Keratinocyte (primary cell): ENCODE results near the gene ZNF148. TPM values are rescaled to one million over a fixed set of nuclear protein-coding genes. Genes with fewer than 3 reads are reported as not detected.
"Not testable (repeated sequence)": the region's sequence is repeated elsewhere in the genome, so short reads cannot be mapped to it uniquely, and the experiment has no call there.

Source experiments
- DNase-seq: peaks from one replicate; pipeline ENCODE4 v3.0.0-alpha.2; 2011; ENCODE audit warnings: low read depth, missing footprints, low spot score
- FAIRE-seq: peaks from 2 replicates; lab custom pipeline; 2011; peaks lifted over from hg19 to GRCh38; lab: Jason Lieb, UNC
- H2AFZ ChIP-seq: 2 replicates; pipeline ENCODE4 v1.6.0; 2012; ENCODE audit warnings: low read length, control low read depth, inconsistent platforms; ENCODE audit not compliant: control insufficient read depth
- H3K27ac ChIP-seq: 2 replicates; pipeline ENCODE4 v1.5.1; 2011; ENCODE audit warnings: low read length; ENCODE audit not compliant: control insufficient read depth, insufficient read depth
- H3K27me3 ChIP-seq: 3 replicates; pipeline ENCODE4 v1.6.0; 2011; ENCODE audit warnings: low read length; ENCODE audit not compliant: control insufficient read depth, insufficient read depth; ENCODE audit errors: extremely low read depth
- H3K36me3 ChIP-seq, 2 experiments: 2 replicates in 1 of 2; 3 replicates in 1 of 2; pipeline ENCODE4 v1.5.1; 2011; ENCODE audit warnings: low read length in 2 of 2, mild to moderate bottlenecking in 1 of 2; ENCODE audit not compliant: control insufficient read depth in 2 of 2, insufficient read depth in 2 of 2; ENCODE audit errors: extremely low read depth in 1 of 2
- H3K4me1 ChIP-seq: 3 replicates; pipeline ENCODE4 v1.5.1; 2011; ENCODE audit warnings: low read length; ENCODE audit not compliant: control insufficient read depth, insufficient read depth; ENCODE audit errors: extremely low read depth
- H3K4me2 ChIP-seq: 3 replicates; pipeline ENCODE4 v1.6.0; 2011; ENCODE audit warnings: low read depth, low read length; ENCODE audit not compliant: control insufficient read depth, insufficient read depth; ENCODE audit errors: extremely low read depth
- H3K4me3 ChIP-seq, 3 experiments: fragments of 200-600 bp in 1 of 3; sonication (generic) in 1 of 3; 2 replicates in 2 of 3; 3 replicates in 1 of 3; pipeline ENCODE4 v1.5.1; 2011 to 2016; ENCODE audit warnings: low read length in 3 of 3, mild to moderate bottlenecking in 3 of 3, control low read depth in 2 of 3, inconsistent platforms in 1 of 3, low read depth in 1 of 3, mixed read lengths in 1 of 3, mixed run types in 1 of 3, moderate library complexity in 1 of 3; ENCODE audit not compliant: control insufficient read depth in 2 of 3, insufficient read depth in 2 of 3; ENCODE audit errors: extremely low read depth in 1 of 3
- H3K79me2 ChIP-seq: 2 replicates; pipeline ENCODE4 v1.6.0; 2012; ENCODE audit warnings: low read length; ENCODE audit not compliant: control insufficient read depth, insufficient read depth
- H3K9ac ChIP-seq: 3 replicates; pipeline ENCODE4 v1.6.0; 2011; ENCODE audit warnings: low read length; ENCODE audit not compliant: control insufficient read depth, insufficient read depth; ENCODE audit errors: extremely low read depth
- H3K9me1 ChIP-seq: 3 replicates; pipeline ENCODE4 v1.6.0; 2011; ENCODE audit warnings: low read length; ENCODE audit not compliant: control insufficient read depth, insufficient read depth; ENCODE audit errors: extremely low read depth
- H3K9me3 ChIP-seq: 2 replicates; pipeline ENCODE4 v1.5.1; 2012; ENCODE audit warnings: low read depth, low read length; ENCODE audit not compliant: control insufficient read depth
- H4K20me1 ChIP-seq: 3 replicates; pipeline ENCODE4 v1.6.0; 2011; ENCODE audit warnings: low read length; ENCODE audit not compliant: control insufficient read depth, insufficient read depth; ENCODE audit errors: extremely low read depth
- EZH2 ChIP-seq: IDR thresholded peaks from one replicate; pipeline ENCODE4 v1.6.1; 2012; ENCODE audit warnings: inconsistent platforms, mild to moderate bottlenecking, low read length, moderate library complexity
- dilution Hi-C: fragments of 300-500 bp; cut with MboI; formaldehyde crosslinking; loops from one replicate; pipeline ENCODE4 v1.7.0; 2020; ENCODE audit warnings: low sequenced_read_pairs; ENCODE audit not compliant: extremely low pct_ligation_motif_present
- polyA plus RNA-seq, 5 experiments: library from polyadenylated mRNA; depleted of rRNA in 3 of 5; stranded (reverse) in 3 of 5; stranded (forward) in 1 of 5; unstranded in 1 of 5; fragments of >200 nt; gene quantifications; 1 replicate in 1 of 5; 2 replicates in 3 of 5; 3 replicates in 1 of 5; pipeline versions ENCODE4 v1.2.1 to v1.2.3, GENCODE V29; 2011 to 2012; ENCODE audit warnings: missing spikeins in 2 of 5, low read depth in 1 of 5, low replicate concordance in 1 of 5
- TF ChIP-seq, protein P1 (sequence below), 3 experiments: IDR thresholded peaks in 1 of 3; conservative IDR thresholded peaks in 1 of 3; optimal IDR thresholded peaks in 1 of 3; 2 replicates in 2 of 3; 3 replicates in 1 of 3; pipeline versions ENCODE3 to v1.5.1; 2011; ENCODE audit warnings: low read length in 3 of 3, mild to moderate bottlenecking in 3 of 3, moderate library complexity in 2 of 3, control low read depth in 1 of 3, inconsistent platforms in 1 of 3; ENCODE audit not compliant: insufficient read depth in 2 of 3; ENCODE audit errors: extremely low read depth in 1 of 3

The ZNF148 gene
- polyA plus RNA-seq, 1 donor (not counting 4 experiments of a cell fraction or from before 2014, with no cell fraction given), result 21.4 TPM

DNA sequence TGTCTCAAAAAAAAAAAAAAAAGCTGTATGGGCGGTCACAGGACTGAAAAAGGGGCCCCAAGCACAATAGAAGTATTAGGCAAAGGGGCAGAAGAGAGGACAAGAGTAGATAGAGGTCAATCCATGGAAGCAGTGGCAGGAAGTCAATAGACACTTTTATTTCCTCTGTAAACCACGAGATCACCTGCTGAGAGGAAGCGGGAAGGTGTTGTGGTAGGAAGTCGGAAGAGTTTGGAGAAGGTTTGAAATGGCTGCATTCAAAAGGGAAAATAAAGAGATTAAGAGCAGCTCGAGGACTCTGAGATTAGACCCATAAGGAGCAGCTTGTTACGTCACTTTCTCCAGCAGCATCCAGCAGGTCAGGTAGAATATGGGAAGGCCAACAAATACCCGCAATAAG is 14.2 kb upstream of the ZNF148 start:
- no peak overlapping the region for H3K4me2 ChIP-seq
- dilution Hi-C loops, result no loop called here
- TF ChIP-seq, protein P1, sequence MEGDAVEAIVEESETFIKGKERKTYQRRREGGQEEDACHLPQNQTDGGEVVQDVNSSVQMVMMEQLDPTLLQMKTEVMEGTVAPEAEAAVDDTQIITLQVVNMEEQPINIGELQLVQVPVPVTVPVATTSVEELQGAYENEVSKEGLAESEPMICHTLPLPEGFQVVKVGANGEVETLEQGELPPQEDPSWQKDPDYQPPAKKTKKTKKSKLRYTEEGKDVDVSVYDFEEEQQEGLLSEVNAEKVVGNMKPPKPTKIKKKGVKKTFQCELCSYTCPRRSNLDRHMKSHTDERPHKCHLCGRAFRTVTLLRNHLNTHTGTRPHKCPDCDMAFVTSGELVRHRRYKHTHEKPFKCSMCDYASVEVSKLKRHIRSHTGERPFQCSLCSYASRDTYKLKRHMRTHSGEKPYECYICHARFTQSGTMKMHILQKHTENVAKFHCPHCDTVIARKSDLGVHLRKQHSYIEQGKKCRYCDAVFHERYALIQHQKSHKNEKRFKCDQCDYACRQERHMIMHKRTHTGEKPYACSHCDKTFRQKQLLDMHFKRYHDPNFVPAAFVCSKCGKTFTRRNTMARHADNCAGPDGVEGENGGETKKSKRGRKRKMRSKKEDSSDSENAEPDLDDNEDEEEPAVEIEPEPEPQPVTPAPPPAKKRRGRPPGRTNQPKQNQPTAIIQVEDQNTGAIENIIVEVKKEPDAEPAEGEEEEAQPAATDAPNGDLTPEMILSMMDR (optimal IDR thresholded peaks at IDR 0.05 in 1 of 3, IDR thresholded peaks at IDR 0.05 in 1 of 3, conservative IDR thresholded peaks at IDR 0.05 in 1 of 3; ENCODE audit: extremely low read depth in 1 of 3, insufficient read depth in 2 of 3, low read length in 3 of 3), result no peak
- TF ChIP-seq EZH2, result no peak

DNA sequence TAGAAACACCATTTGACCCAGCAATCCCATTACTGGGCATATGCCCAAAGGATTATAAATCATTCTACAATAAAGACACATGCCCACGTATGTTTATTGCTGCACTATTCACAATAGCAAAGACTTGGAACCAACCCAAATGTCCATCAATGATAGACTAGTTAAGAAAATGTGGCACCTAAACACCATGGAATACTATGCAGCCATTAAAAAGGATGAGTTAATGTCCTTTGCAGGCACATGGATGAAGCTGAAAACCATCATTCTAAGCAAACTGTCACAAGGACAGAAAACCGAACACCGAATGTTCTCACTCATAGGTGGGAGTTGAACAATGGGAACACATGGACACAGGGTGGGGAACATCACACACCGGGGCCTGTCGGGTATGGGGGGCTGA is 13.2 kb upstream of the ZNF148 start:
- H3K4me2 ChIP-seq, H3K79me2 ChIP-seq, H3K27ac ChIP-seq, H2AFZ ChIP-seq, FAIRE-seq, H3K4me3 ChIP-seq, DNase-seq, H3K36me3 ChIP-seq, H3K9me1 ChIP-seq, H4K20me1 ChIP-seq, H3K4me1 ChIP-seq, H3K9ac ChIP-seq, H3K9me3 ChIP-seq, dilution Hi-C loops, H3K27me3 ChIP-seq: not testable (repeated sequence)

More for the DNA sequence above, 14.2 kb upstream of the ZNF148 start:
- no peaks in the 10 kb centered on the region for H3K79me2 ChIP-seq
- no peaks in the 10 kb centered on the region for H3K36me3 ChIP-seq
- FAIRE-seq (no peak), DNase-seq (no peak)
- H3K27me3 ChIP-seq, result no peaks in the 10 kb centered on the region
- no peak overlapping the region for H3K27ac ChIP-seq
- no peak overlapping the region for H3K9ac ChIP-seq
- no peaks in the 10 kb centered on the region for H3K4me1 ChIP-seq
- H3K4me3 ChIP-seq, result no peak overlapping the region
- no peaks in the 10 kb centered on the region for H4K20me1 ChIP-seq
- no peaks in the 10 kb centered on the region for H3K9me3 ChIP-seq
- H2AFZ ChIP-seq, result no peak overlapping the region
- no peaks in the 10 kb centered on the region for H3K9me1 ChIP-seq

DNA sequence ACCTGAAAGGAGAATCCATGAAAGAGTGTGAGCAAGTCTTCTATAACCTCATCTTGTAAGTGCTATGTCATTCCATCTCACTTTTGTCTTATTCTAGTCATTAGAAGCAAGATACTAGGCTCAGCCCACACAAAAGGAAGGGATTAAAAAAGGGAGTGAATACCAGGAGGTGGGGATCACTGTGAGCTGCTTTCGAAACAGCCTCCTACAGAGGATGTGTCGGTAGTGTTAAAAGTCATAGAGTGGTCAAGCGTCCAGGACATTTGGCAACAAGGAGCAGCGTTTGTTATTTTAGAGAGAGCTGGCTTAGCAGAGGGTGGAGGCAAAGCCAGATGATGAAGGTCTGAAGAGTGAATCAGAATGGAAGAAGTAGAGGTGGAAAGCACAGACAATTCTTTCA is 11.7 kb upstream of the ZNF148 start:
- Histone ChIP-seq H3K4me2 (no peak overlapping the region), H3K27me3 (no peaks in the 10 kb centered on the region), H3K4me1 (peaks cover 4% of the 10 kb centered on the region), H3K36me3 (no peaks in the 10 kb centered on the region), H4K20me1 (no peaks in the 10 kb centered on the region), H2AFZ (no peak overlapping the region), H3K4me3 (no peak overlapping the region), H3K27ac (no peak overlapping the region), H3K9me3 (no peaks in the 10 kb centered on the region), H3K79me2 (no peaks in the 10 kb centered on the region), H3K9me1 (no peaks in the 10 kb centered on the region), H3K9ac (no peak overlapping the region)
- FAIRE-seq, result no peak
- TF ChIP-seq, protein P1 (optimal IDR thresholded peaks at IDR 0.05 in 1 of 3, IDR thresholded peaks at IDR 0.05 in 1 of 3, conservative IDR thresholded peaks at IDR 0.05 in 1 of 3; ENCODE audit: extremely low read depth in 1 of 3, insufficient read depth in 2 of 3, low read length in 3 of 3), result no peak
- no peak for TF ChIP-seq EZH2
- dilution Hi-C loops, result no loop called here
- no peak for DNase-seq
